Right hindlimb (tissue), 1 donor: ENCODE data around the gene ISL1.

Experiments
- DNase-seq: peaks from one replicate; pipeline ENCODE4 v3.0.0-alpha.2; 2018

Gene ISL1

DNA sequence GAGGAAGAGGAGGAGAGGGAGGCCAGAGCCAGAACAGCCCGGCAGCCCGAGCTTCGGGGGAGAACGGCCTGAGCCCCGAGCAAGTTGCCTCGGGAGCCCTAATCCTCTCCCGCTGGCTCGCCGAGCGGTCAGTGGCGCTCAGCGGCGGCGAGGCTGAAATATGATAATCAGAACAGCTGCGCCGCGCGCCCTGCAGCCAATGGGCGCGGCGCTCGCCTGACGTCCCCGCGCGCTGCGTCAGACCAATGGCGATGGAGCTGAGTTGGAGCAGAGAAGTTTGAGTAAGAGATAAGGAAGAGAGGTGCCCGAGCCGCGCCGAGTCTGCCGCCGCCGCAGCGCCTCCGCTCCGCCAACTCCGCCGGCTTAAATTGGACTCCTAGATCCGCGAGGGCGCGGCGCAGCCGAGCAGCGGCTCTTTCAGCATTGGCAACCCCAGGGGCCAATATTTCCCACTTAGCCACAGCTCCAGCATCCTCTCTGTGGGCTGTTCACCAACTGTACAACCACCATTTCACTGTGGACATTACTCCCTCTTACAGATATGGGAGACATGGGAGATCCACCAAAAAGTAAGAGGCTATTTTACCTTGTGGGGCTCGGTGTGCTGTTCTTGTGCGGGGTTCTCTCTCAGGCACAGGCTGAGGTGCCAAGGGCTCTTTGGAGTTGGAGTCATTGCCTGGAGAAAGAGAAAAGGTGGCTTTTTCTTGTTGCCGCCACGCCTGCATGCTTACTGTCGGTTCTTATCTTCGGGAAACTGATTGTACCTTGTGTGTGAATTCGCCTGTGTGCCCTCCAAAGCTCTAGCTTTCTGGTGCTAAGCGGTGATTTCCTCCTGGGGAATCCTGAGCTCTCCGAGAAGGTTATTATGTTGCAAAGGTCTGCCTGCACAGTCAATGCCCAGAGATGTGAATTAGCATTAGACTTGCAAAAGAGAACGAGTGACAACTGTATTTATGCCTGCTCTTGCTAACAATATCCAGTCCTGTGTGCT lies at the start of gene ISL1:
Gene ISL1 (plus strand): TSS at position 318 of the 991 bp plus-strand sequence. CDS start 224 bp downstream, at position 542.
- DNase-seq, result peak; percentile 89

DNA sequence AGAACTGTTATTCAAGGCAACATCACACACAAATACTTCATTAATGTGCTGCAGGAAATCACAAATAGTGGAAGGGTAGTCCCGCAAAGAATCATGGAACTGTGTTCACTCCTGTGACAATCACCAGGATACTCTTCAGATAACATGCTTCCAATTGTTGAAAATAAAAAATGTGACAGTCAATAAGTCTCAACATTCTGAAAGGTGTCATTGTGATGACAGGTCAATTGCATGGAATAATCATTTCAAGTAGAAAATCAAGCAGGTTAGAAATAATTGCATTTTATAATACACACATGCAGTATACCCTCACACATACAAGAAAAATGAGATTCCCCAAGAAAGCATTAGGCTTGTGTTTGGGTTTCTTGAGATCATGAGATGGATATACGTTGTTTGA lies 46.4 kb upstream of the ISL1 start:
- DNase-seq, result no peak

DNA sequence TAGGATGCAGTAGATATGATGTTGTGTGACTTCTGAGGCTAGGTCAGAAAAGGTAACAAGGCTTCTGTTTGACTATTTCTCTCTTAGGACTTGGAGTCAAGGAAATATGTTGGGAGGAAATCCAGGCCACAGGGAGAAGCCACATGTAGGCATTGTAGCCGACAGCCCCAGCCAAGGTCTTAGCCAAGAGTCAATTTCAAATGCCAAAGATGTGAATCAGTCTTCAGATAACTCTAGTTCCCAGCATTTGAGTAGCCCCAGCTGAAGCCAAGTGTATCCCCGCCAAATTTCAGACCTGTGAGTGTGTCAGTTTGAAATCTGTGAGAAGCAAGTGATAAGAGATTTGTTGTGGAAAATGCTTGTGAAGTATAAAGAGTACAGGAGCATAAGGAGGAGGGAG lies 38.1 kb upstream of the ISL1 start:
- no peak for DNase-seq

DNA sequence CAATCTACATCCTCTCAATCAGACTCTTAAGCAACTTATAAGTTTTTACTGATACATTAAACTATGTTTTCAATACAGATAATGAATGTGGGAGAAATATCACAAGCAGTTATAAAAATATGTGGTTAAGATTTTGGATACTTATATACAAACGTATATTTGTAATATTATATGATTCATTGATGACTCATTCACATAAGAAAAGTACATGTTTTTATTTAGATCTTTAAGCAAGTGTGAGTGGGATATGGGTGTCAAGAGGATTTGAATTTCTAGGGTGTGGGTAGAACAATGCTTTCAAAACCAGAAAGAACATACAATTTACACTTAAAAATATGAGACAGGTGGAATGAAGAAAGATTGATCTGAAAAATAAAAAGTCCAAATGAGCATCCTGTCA lies 36.1 kb upstream of the ISL1 start:
- DNase-seq, result no peak

DNA sequence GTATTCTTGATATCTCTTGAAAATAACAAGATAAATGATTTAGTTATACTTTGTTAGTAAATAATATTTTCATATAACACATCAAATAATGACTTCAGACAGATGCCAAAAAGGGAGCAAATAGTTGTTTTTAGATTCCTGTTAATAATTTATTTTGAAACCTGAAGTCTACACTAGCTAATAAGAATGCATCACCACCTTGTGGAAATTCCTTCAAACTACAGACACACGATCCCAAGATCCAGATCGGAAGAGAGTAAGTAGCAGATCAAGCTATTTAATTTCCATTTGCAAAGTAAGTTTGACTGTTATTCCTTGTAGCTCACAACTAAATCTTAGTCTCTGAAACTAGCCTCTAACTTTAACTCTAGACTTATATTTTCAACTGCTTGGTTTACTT lies 35.5 kb upstream of the ISL1 start:
- DNase-seq, result no peak

DNA sequence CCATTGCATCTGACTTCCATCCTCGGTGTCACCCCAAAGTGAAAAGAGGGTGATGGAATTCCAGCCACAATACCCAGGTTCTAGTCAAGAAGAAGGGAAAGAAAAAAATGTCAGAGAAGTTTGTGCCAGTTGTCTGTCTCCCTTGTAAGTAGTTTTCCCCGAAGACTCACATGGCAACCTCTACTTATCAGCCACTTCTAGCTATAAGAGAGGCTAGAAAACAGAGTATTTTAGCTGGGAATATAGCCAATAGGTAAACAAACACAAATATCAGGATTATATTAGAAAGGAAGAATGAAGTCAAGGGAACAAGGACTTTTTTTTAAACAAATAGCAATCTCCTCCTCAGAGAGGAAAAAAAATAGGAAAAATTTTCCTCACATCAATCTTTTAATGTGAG lies 12.2 kb upstream of the ISL1 start:
- no peak for DNase-seq

DNA sequence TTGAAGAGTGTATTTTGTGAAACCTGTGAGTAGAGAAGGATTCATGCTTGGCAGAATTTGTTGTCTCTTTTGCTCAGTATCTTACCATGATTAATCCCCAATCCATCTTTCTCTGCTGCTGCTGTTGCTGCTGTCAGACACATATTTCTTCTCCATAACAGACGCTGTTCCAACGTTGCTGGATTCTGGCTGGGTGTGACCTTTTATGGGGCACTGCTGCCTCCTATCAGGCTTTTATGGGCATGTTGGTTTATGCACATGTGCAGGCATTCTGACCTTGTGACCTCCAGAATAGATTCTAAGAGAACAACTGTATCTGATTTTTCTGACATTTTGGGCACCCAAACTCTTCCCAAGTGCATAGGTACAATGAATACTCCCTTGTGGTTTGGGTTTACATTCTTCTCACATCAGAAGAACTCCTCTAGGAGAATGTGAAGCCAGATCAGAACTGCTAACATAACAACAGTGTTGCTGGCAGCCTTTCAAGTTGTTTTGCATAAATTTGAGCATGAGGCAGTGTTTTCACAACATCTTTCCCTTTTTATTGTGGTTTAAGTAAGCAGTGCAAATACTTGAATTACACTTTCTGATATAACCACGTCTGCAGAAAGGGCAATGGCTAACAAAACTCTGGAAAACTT lies 9.2 kb upstream of the ISL1 start:
- no peak for DNase-seq

DNA sequence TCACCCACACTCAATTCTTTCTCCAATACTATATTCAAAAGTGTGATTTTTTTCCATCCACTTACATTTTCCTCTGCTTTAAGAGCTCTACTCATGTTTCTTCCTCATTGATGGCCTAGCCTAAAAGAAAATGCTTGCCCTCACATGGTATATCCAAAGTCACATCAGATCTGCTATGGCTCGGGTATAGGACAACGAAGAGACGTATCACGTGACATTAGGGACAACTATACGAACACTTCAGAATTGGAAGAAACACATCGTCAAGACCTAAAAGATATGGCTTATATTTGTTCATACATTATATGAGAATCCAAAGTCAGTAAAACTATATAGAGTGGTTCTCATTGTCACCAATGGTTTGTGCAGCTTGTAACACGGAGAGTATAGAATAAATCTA lies 8.2 kb upstream of the ISL1 start:
- DNase-seq, result no peak

DNA sequence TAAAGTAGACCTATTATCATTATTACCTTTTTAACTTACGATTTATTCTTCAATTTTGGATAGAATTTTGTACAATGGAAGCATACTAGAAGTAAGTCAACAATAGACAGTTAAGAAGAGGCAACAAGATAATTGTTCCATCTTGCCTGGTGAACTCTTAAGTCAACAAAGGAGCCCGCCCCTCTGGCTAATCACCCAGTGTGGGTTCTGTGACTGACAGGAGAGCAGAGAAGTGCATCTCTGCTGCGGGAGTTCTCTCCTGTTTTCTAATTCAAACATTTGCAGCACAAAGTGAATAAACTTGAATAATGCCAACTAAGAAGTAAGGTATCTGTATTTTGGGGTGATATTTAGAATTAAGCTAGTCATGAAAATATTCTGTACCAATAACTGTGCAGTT lies 6.7 kb upstream of the ISL1 start:
- no peak for DNase-seq

DNA sequence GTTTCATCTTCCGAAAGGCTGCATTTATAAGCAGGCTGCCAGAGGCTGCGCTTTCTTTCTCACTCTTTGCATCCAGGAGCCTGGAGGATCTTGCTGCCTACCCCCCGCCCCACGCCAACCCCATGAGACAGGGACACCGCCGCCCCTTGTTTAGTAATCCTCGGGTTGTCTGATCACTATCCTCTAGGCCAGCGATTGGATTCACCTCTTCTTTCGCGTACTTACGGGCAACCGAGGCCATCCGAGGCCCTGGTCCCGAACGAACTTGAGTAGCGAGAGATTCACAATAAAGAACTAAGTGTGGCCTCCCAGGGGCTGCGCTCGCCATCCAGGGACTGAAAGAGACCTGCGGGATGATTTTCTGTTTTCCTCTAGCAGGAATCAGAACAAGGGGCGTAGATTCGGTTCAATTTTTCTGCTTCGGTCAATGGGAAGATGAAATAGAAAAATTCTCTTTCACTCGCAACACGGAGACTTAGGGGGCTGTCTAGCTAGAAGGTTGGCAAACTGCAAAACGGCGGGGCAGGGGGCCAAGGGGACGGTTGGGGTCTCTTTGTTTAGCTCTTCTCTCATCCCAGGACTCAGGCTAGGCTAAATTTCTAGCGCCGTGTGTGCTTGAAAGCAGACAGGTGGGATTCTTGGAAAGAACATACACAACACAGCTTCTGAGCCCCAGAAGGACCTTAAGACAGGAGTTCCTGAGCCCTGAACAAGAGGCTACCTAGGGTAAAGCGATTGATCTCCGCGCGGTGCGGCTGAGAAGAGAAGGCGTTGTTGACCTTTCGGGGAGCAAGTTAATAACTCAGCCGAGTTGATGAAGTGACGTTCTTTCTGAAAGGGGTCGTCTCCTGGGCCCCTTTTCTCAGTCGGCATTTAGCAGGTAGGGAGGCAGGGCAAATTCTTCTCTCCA lies 5.8 kb upstream of the ISL1 start:
- no peak for DNase-seq

DNA sequence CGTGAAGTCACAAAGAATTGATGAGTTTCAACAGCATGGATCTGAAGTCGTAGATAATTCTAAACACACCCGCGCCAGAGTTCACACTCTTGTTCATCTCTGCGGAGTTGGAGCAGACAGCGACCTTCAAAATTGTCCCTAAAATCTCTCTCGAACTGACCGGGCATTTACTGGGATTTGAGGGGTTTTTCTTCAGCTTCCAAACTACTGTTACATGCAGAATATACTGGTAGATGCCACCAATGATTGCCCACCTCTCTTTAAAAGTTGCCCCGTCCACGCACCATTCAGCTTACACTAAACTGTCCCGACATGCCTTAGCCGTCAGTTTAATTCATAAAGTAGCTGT lies 5.2 kb upstream of the ISL1 start:
- DNase-seq, result no peak

DNA sequence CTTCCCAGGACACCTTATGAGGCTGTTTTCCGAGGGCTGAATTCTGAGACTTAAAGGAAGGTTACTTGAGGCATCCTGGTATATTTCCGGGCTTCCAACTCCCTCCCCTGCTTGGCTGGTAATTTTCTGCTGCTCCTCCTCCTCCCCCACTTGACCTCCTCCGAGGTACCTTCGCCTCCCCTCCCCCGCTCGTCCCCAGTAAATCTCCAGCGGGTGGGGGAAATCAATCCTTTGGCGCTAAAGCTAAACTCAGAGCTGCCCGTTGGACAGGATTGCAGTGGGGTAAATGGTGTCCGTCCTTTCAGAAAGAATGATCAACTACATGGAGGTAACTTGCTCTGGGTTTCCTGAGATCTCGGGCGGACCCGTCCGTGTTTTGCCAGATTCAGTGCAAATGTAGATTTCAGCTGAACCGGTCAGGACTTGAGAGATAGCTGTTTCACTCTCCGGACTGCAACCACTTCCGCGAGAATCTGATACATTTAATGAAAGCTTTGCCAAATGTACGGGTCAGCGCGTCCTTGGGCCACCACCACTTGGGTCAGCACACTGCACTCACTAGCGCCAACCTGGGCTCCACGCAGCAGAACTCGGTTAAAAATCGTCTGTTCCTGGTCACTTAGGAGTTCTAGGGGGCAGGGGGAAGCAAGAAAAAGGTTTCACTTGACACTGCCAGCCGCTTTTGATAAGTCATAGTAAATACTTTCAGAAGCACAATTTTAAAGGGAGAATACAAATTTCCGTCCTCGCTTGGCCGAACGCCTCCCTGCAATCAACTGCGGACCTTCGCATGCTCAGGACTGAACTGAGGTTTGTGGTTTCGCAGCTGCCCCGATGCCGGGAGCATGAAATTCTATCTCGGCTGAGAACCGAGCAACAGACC lies 4.6 kb upstream of the ISL1 start:
- DNase-seq, result no peak

DNA sequence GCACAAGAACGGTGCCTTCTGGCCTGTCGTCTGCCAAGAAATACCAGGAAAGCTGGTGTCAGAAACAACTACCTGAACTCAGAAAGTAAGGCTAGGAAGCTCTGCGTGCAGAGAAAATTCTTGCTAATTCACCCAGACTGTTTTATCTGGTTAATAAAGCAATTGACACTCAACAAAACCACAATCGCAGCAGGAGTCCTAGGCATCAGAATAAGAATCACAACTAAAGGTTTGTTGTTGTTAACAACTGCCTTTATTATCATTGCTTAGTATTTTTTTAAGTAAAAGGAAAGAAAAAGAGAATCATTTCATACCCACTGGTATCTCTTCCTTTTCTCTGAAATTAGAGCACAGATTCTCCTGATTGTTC lies 3.9 kb upstream of the ISL1 start:
- DNase-seq, result no peak

DNA sequence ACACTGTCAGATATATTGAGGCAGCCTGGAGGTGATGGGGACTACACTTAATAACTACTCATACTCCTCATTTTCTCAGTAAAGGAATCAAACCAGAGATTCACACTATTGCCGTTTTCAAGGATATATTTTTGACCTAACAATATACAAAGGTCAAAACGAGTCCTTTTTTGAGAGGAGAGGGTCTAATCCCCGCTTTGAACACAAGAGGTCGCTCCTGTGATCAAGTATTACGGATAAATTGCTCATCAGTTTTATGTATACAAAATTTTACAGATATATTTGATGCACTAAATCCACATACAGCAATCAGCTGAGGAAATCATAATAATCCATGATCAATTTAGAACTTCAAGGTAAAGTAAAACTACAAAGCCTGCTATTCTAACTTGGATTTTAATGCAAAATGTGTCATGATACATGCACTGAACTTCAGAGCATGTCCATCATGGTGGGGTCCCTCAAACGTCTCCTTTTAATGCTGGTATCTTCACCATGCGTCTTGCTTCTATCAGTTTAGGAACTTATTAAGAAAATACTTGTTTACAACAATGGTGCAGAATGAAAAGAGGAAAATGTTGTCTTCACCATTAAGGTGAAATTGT lies 2.5 kb upstream of the ISL1 start:
- no peak for DNase-seq

DNA sequence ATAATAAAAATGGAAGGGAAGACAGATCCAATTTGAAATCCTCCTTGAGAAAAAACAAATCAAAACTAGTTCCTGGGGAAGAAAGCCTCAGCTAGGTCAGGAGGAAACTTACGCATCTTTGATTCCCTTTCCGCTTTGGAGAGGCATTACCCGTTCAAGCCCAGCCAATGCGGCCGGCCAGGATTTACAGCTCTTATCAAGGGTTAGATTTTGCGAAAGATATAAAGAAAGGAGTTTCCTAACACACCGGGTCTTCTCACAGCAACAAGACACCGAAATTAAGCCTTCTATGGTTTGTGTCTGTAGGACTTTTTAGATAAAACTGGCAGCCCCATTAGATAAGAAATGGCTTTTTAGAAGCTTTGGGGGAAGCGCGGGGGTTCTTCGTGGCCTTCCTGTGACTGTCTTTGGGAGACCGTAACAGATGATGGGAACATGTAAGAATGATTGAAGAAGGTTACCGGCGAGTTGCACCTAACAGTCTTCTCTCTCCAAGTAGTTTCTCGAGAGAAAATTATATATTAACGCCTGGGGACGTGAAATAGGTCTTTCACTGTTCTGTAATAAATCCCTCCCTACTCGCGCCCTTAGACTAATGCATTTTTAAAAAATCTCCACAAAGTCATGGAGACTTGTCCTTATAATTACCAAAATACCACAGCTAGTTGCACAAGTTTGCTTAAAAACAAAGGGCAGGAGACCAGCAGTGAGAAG lies 1.3 kb upstream of the ISL1 start:
- no peak for DNase-seq

DNA sequence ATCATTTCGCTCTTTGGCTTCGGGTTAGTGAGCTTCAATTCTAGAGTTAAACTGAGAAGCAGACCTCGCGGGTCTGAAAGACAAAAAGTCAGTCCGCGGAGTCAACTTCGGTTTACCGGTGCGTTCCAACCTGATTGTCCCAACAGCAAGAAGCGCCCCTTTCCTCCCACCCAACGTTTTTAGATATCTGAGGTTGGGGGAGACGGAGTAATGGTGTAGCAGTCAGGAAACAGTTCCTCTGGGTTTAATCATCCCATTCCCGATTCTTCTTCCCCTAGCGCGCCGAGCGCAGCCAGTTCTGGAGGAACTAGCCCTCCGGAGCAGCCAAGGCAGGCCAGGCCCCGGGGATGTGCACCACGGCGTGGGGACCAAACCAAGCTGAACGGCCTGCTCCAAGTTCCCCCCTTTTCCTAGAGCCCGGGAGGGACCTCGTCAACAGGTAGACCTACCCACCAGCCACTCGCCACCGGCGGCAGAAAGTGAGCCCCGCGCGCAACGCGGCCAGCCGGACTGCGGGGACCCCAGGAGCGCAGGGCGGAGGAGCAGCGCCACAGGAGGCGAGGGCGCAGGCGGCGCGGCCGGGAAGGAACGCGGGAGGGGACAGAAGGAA lies 622 bp upstream of the ISL1 start:
- DNase-seq, result peak; percentile 45

DNA sequence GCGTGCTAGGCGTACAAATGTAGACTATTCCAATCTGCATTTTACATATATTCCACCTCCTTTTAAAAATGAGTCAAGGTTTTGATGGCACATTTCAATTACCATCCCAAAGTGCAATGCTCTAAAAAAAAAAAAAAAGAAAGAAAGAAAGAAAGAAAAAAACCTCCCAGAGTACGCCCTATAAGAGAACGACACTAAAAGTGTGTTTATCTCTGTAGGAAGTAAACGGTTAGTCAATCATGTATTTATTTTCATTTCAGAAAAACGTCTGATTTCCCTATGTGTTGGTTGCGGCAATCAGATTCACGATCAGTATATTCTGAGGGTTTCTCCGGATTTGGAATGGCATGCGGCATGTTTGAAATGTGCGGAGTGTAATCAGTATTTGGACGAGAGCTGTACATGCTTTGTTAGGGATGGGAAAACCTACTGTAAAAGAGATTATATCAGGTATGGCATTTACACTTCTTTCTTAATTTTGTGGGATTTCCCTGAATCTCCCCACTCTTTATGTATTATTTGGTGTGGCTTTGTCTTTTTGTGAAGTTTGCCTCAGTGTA lies 1.1 kb downstream of the ISL1 start:
- DNase-seq, result no peak

DNA sequence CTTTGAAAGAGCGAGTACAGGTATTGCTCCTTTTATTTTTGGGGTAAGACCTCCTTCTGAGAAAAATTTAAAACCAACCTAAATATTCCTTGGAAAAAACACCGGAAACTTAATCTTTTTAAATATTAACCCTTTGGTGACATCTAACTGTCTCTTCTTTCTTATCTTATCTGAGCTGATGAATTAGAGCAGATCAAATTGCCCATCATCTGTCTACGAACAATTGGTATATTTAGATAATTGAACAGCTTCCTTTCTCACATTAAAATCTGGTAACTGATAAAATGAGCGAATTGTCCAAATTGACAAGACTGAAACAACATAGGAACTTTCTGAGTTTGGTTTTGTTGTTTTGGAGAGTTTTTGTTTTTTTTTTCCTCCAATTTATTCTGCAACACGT lies 2.0 kb downstream of the ISL1 start:
- DNase-seq, result no peak

DNA sequence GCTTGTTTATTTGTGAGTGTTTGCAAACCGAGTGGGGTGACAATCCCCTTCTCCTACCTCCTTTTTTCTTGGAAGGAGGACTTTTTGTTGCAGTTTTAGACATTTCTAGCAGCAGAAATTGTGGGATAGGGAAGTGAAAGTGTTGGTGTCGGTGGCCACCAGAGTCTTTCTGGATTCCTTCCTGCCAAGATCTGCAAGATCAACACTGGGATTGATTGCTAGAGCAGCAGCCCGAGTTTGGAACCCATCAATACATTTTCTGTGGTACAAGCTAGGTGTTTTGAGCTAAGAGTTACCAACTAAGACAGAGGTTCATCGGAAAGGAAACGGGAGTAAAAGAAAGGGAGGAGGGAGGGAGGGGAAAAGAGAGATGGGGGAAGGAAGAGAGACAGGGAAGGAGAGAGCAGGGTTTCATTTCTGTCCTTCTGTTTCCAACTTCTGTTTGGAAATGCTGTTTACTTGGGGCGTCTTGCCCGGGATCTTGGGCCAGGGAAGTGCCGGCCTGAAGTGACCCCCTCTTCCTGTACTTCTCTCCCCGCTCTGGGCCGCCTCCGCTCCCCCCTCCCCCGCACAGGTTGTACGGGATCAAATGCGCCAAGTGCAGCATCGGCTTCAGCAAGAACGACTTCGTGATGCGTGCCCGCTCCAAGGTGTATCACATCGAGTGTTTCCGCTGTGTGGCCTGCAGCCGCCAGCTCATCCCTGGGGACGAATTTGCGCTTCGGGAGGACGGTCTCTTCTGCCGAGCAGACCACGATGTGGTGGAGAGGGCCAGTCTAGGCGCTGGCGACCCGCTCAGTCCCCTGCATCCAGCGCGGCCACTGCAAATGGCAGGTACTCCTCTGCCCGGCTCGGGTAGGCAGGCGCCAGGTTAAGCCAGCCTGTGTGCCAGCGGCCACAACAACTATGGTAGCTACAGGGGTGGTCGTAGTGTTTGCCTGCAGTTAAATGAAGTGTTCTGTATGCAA lies 4.0 kb downstream of the ISL1 start:
- DNase-seq, result no peak
